ENCODE measurements around the gene H2BK1. TPM values are rescaled to one million over a fixed set of nuclear protein-coding genes. Genes with fewer than 3 reads are reported as not detected.

H2BK1 gene
- total and polyA plus RNA-seq, 2 of the 13 experiments (the other 11 are each of a cell fraction or from before 2014, with no cell fraction given) = not detected

DNA sequence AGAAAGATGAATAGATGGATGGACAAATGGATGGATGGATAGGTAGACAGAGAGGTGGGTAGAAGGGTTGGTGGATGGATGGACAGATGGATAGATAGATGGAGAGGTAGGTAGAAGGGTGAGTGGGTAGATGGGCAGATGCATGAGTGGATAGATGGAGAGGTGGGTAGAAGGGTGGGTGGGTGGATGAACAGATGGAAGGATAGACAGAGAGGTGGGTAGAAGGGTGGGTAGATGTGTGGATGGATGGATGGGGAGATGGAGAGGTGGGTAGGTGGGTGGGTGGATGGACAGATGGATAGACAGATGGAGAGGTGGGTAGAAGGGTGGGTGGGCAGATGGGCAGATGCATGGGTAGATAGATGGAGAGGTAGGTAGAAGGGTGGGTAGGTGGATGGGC, 12.4 kb downstream of the H2BK1 start (continued):
- TF ChIP-seq, protein P1, sequence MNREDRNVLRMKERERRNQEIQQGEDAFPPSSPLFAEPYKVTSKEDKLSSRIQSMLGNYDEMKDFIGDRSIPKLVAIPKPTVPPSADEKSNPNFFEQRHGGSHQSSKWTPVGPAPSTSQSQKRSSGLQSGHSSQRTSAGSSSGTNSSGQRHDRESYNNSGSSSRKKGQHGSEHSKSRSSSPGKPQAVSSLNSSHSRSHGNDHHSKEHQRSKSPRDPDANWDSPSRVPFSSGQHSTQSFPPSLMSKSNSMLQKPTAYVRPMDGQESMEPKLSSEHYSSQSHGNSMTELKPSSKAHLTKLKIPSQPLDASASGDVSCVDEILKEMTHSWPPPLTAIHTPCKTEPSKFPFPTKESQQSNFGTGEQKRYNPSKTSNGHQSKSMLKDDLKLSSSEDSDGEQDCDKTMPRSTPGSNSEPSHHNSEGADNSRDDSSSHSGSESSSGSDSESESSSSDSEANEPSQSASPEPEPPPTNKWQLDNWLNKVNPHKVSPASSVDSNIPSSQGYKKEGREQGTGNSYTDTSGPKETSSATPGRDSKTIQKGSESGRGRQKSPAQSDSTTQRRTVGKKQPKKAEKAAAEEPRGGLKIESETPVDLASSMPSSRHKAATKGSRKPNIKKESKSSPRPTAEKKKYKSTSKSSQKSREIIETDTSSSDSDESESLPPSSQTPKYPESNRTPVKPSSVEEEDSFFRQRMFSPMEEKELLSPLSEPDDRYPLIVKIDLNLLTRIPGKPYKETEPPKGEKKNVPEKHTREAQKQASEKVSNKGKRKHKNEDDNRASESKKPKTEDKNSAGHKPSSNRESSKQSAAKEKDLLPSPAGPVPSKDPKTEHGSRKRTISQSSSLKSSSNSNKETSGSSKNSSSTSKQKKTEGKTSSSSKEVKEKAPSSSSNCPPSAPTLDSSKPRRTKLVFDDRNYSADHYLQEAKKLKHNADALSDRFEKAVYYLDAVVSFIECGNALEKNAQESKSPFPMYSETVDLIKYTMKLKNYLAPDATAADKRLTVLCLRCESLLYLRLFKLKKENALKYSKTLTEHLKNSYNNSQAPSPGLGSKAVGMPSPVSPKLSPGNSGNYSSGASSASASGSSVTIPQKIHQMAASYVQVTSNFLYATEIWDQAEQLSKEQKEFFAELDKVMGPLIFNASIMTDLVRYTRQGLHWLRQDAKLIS (CRISPR knock-in tag; IDR thresholded peaks at IDR 0.05) = no peak
- no peak for TF ChIP-seq POLR2AphosphoS2 (IDR thresholded peaks at IDR 0.05; ENCODE audit: low read depth, low read length)
- no peak for TF ChIP-seq ARID2 (CRISPR knock-in tag; IDR thresholded peaks at IDR 0.05; ENCODE audit: borderline replicate concordance)

DNA sequence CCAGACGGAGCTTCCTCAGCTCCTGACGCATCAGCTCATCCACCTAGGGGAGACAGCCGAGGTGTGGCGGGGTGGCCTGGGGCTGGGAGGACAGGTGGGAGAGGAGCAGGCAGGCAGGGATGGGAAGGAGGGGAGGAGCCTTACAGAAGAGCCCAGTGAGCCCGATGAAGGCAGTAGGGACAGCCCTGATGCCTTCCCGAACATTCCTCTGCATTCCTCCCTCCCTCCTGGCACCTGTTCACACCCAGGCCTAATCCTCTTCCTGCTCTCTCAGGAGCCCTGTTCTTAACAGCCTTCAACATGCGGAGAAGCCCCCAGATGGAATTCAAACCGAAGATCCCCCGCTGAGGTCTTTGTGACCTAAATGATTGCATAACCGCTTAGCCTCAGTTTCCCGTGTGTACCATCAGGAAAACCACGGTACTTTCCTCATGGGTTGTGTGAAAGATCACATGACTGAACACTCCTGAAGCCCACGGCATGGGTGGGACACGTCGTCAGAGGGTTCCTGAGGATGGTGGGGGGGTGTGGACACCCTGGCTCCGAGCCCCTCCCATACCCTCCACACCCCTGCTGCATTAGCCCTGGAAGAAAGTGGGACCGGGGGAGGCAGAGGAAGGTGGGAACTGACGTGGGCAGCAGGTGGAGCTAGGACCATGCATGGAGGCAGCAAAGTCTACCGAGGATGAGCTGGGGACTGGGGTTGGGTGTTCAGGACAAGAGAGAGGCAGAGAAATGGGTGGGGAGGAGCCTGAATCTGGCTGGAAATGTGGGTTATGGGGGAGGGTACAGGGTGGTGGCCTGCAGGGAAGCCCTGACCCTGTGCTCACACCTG, 14.5 kb downstream of the H2BK1 start:
- intact Hi-C loops (cut with micrococcal nuclease; ENCODE audit: unreplicated experiment) (no loop called here), in situ Hi-C loops (cut with HindIII; ENCODE audit: extremely low pct_ligation_motif_present, low pct_unique_long_range_greater_than_20kb) (loop anchor here (10.0 kb wide), 1 partner anchor 109 kb away; no protein-coding TSS in a partner anchor)
- no TSS peak for BruUV-seq (replicated peaks)
- ChIA-PET CTCF (ENCODE audit: low intra/inter-chr PET ratio, low total read pairs) (no interaction called here), POLR2A (no interaction called here)
- no peaks in the 10 kb centered on the region for H4K20me1 ChIP-seq (ENCODE audit: insufficient read depth, low read length)
- no peak overlapping the region for H3K27ac ChIP-seq (ENCODE audit: extremely low read length, insufficient read depth, low read length)
- FAIRE-seq (no peak), ATAC-seq (no peak), DNase-seq (ENCODE audit: low spot score) (no peak)
- H2AFZ ChIP-seq (ENCODE audit: low read length) = no peak overlapping the region
- peaks cover 16 to 92% of the 10 kb centered on the region in 2 experiments; a peak in 4 of 5 replicates for H3K27me3 ChIP-seq (ENCODE audit: control insufficient read depth in 1 of 2, insufficient read depth in 2 of 2, low read length in 2 of 2)
- H3K9me3 ChIP-seq (ENCODE audit: low read length) = no peaks in the 10 kb centered on the region
- no peaks in the 10 kb centered on the region for H3K79me2 ChIP-seq (ENCODE audit: insufficient read depth, low read length)
- H3K4me1 ChIP-seq (ENCODE audit: insufficient read depth, low read length) = no peaks in the 10 kb centered on the region
- H3K36me3 ChIP-seq (replicated peaks in 1 of 2; ENCODE audit: control insufficient read depth in 1 of 2, insufficient read depth in 2 of 2, low read length in 2 of 2) = no peaks in the 10 kb centered on the region
- WGBS (ENCODE audit: low lambda C conversion rate) = 4% methylated on average over 16 of the region's 19 CpGs
- H3K9ac ChIP-seq (ENCODE audit: insufficient read depth, low read depth, low read length) = no peak overlapping the region
- H3K4me3 ChIP-seq (replicated peaks in 1 of 3; ENCODE audit: insufficient read depth in 1 of 3, low read depth in 2 of 3, low read length in 3 of 3) = no peak overlapping the region
- no peak overlapping the region for H3K4me2 ChIP-seq (ENCODE audit: low read depth, low read length)
- TF ChIP-seq, protein P2, sequence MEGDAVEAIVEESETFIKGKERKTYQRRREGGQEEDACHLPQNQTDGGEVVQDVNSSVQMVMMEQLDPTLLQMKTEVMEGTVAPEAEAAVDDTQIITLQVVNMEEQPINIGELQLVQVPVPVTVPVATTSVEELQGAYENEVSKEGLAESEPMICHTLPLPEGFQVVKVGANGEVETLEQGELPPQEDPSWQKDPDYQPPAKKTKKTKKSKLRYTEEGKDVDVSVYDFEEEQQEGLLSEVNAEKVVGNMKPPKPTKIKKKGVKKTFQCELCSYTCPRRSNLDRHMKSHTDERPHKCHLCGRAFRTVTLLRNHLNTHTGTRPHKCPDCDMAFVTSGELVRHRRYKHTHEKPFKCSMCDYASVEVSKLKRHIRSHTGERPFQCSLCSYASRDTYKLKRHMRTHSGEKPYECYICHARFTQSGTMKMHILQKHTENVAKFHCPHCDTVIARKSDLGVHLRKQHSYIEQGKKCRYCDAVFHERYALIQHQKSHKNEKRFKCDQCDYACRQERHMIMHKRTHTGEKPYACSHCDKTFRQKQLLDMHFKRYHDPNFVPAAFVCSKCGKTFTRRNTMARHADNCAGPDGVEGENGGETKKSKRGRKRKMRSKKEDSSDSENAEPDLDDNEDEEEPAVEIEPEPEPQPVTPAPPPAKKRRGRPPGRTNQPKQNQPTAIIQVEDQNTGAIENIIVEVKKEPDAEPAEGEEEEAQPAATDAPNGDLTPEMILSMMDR (CRISPR knock-in tag; IDR thresholded peaks at IDR 0.05) = peak; percentile 23; the same call in 1 of the 2 replicates
- no peak for TF ChIP-seq JUN (CRISPR knock-in tag; IDR thresholded peaks at IDR 0.05)
